HG02870 (cell line): Measurements from ENCODE around the gene TLE4.

Experiments used
- ATAC-seq: cut with Tn5 transposase; IDR thresholded peaks from one replicate; pipeline ENCODE4 v1.9.1; 2021; ENCODE audit warnings: mild to moderate bottlenecking, moderate library complexity; ENCODE audit not compliant: unreplicated experiment

Gene TLE4

DNA sequence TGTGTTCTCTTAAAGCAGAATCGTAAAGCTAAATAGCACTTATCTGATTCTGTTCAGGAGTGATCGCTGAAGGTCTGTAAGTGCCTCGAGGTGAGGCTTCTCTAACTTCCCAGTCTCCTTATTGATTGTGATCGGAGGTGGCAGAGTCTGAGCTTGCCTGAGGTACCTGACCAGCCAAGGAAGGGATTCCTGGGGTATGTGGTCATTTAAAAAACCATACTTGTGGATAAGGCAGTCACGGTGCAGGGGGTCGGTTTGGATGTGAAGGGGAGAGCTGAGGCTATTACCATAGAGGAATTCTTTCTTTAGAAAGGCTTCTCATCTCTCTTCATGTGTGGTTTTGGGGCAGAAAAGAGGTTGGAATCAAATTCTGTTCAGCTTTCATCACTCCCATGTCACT lies 193.7 kb downstream of the TLE4 start:
- no peak for ATAC-seq

DNA sequence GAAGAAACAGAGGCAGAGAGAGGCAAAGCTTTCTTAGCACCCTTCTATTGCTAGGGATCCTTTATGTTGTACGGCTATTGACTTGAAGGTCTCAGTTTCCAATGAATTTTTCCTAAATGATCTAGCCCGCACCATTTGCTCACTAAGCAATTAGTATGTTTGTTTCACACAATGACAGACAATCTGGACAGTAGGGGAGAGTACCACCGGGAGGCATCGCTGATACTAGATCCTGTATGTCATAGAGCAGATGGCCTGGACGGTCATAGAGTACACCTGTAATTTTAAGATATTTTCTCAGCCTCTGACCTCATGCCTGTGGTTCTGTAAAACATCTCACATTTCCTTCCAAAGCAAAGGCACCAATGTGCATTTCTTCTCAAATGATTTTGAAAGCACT lies 194.3 kb downstream of the TLE4 start:
- no peak for ATAC-seq

DNA sequence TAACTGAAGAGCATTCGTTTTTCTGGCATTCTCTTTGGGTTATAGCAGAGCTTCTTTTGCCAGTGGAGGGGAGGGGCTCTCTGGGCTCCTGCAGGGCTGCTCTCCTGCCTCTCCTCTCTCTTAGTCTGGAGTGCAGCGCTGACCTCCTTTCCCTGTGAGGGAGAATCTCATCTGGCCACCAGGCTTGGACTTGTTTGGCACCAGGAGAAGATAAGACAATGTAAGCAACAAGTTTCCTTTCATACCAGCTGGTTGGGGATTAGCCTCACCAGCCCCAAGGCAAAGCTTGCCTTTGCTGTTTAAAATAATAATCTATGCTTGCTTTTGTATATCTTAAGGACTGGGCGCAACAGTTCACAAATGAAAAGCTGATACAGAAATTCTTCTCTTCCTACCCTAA lies 196.4 kb downstream of the TLE4 start:
- no peak for ATAC-seq

DNA sequence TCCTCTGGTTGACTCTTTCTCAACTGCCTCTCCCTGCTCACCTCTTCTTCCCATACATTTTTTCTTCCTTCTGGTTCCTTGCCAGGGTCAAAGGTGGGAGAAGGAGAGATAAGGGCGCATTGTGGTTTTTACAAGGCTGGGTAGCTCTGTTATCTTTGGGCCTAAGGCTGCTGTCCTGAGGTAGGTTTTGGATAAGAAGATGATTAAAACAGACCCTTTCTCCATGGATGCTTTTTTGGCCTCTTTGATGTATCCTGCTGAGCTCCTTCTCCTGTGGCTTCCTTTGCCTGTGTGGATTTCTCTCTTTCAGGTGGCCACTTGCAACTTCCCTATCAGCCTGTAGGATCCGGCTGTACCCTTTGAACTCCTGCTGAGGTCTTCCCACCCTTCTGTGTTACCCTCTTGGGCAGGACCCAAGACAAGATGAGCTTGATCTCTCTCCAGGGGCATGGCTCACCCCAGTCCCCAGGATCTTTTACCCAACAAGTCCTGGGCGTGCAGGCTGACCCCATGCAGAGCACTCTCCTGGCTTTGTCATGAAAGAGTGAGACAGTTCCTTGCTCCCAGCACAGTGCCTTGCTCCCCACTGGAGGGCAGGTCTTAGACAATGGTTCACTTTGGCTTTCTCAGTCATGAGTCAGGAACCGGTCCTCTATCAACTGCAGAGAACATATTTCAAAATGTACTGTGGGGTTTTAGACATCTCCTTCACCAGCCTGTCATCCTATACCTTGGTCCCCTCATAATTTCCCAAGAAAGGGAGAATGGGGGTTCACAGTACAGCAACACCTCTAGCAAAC lies 197.9 kb downstream of the TLE4 start:
- no peak for ATAC-seq

DNA sequence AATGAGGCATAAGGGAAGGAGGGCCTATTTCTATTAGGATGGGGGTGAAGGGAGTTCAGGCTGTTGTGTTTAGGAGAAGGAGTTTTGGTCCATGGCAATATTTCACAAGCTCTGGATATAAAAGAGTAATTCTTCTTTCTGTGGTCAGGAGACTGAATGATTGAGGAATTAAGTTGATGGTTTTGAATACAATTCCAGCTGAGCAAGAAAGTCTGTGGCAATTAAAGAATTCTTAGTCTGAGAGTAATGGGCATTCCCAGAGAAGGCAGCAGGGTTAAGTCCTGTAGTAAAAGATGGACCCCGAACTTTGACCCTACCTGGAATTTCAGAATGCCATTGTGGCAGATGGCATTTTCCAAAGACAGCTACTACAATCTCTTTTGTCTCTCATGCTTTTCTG lies 202.6 kb downstream of the TLE4 start:
- ATAC-seq: no peak
